ENCODE data around the gene GSK3A. TPM values are rescaled to one million over a fixed set of nuclear protein-coding genes. Genes with fewer than 3 reads are reported as not detected.

GSK3A gene
- total and polyA plus RNA-seq, 2 donors (not counting 1 experiment from before 2014, with no cell fraction given): 38.5 to 42.0 TPM

DNA sequence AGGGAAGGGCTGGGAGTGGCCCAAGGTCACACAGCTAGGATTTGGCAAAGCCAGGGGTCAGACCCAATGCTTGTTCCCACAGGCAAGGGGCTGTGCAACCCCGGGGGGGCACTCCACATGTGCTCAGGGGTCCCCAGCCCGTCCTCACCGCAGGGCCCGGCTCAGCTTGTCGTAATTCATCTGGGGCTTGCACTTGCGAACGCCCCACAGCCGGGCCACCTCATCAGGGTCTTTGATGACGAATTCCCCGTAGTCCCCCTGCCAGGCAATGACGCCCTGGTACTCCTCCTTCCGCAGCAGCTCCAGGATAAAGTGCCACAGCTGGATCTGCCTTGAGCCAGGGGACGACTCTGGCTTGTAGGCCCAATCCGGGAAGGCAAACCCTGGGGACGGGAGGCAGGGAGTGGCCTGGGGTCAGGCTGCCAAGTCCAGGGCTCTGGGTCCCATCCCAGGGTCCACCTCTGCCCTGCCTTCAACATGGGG is 7.8 kb upstream of the GSK3A start:
- Histone ChIP-seq H3K4me1 (ENCODE audit: control insufficient read depth in 2 of 2, insufficient read depth in 2 of 2, low read length in 2 of 2) (peaks cover 16 to 32% of the 10 kb centered on the region in 2 donors), H3K27ac (ENCODE audit: low read length in 2 of 2) (peak overlapping the region in 1 of 2 donors; percentile 41), H3K27me3 (replicated peaks in 1 of 4; ENCODE audit: control extremely low read depth in 1 of 4, control insufficient read depth in 3 of 4, insufficient read depth in 4 of 4, low read length in 3 of 4) (no peaks in the 10 kb centered on the region), H2AFZ (ENCODE audit: insufficient read depth, low read depth, low read length, poor library complexity, severe bottlenecking) (no peak overlapping the region), H3K4me2 (replicated peaks; ENCODE audit: low read depth, low read length, poor library complexity, severe bottlenecking) (no peak overlapping the region), H3K79me2 (ENCODE audit: control insufficient read depth, insufficient read depth, low read length) (peaks cover 30% of the 10 kb centered on the region), H3K9me3 (ENCODE audit: control extremely low read depth in 1 of 3, control insufficient read depth in 2 of 3, insufficient read depth in 1 of 3, low read length in 2 of 3) (peaks cover 0 to 4% (median 0%) of the 10 kb centered on the region in 3 donors), H3K36me3 (replicated peaks in 1 of 2; ENCODE audit: control extremely low read depth in 1 of 2, control insufficient read depth in 1 of 2, extremely low read depth in 1 of 2, insufficient read depth in 2 of 2, low read length in 1 of 2) (peaks cover 2 to 15% of the 10 kb centered on the region in 2 experiments), H3K4me3 (ENCODE audit: control extremely low read depth in 1 of 5, extremely low read depth in 1 of 5, insufficient read depth in 1 of 5, low read depth in 2 of 5, low read length in 4 of 5) (no peak overlapping the region), H3K9ac (ENCODE audit: low read length) (no peak overlapping the region), H4K20me1 (ENCODE audit: control insufficient read depth, insufficient read depth, low read length, poor library complexity, severe bottlenecking) (peaks cover 26% of the 10 kb centered on the region)
- DNase-seq (no peak), ATAC-seq (ENCODE audit: low read depth) (no peak)
- Mint-ChIP-seq H3K4me1 (peaks cover 30% of the 10 kb centered on the region), H3K9me3 (ENCODE audit: insufficient read depth) (no peaks in the 10 kb centered on the region), H3K27ac (peak overlapping the region; percentile 50), H3K4me3 (no peak overlapping the region), H3K27me3 (no peaks in the 10 kb centered on the region)
- ChIA-PET CTCF (interaction anchor here (0.9 to 1.5 kb wide), 4 partner anchors 7 to 118 kb away, joined by 3 to 5 read pairs (median 3); partner anchors contain the start of genes GSK3A and POU2F2), POLR2A (no interaction called here)
- intact Hi-C loops (cut with micrococcal nuclease): no loop called here
- WGBS (ENCODE audit: insufficient coverage): 89% methylated on average over 15 of the region's 15 CpGs
- TF ChIP-seq, protein P1, sequence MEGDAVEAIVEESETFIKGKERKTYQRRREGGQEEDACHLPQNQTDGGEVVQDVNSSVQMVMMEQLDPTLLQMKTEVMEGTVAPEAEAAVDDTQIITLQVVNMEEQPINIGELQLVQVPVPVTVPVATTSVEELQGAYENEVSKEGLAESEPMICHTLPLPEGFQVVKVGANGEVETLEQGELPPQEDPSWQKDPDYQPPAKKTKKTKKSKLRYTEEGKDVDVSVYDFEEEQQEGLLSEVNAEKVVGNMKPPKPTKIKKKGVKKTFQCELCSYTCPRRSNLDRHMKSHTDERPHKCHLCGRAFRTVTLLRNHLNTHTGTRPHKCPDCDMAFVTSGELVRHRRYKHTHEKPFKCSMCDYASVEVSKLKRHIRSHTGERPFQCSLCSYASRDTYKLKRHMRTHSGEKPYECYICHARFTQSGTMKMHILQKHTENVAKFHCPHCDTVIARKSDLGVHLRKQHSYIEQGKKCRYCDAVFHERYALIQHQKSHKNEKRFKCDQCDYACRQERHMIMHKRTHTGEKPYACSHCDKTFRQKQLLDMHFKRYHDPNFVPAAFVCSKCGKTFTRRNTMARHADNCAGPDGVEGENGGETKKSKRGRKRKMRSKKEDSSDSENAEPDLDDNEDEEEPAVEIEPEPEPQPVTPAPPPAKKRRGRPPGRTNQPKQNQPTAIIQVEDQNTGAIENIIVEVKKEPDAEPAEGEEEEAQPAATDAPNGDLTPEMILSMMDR (IDR thresholded peaks at IDR 0.05): no peak
- no peak for TF ChIP-seq EZH2 (IDR thresholded peaks at IDR 0.05; ENCODE audit: borderline replicate concordance, insufficient read depth, low read depth, low read length, poor library complexity, severe bottlenecking)

DNA sequence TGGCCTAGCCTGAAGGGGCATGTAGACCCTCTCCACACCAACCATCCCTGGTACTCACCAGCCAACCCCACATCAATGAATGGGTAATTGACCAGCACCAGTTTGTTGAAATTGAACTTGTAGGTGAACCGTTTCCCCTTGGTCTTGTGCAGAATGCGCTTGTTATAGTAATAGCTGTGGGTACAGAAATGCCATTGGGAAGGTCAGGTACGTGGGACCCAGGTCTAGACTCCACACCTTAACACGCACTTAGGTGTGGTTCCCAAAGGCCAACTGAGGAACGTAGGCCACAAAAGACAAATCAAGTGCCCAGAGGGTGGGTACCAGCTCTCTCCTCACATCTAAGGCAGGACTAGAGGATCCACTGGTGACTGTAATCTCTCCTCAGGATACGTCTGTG is 7.4 kb upstream of the GSK3A start:
- Mint-ChIP-seq H3K4me1 (peaks cover 35% of the 10 kb centered on the region), H3K9me3 (ENCODE audit: insufficient read depth) (no peaks in the 10 kb centered on the region), H3K27ac (peak overlapping the region; percentile 32), H3K4me3 (no peak overlapping the region), H3K27me3 (no peaks in the 10 kb centered on the region)
- H3K9me3 ChIP-seq (ENCODE audit: control extremely low read depth in 1 of 3, control insufficient read depth in 2 of 3, insufficient read depth in 1 of 3, low read length in 2 of 3): peaks cover 0 to 4% (median 0%) of the 10 kb centered on the region in 3 donors
- no peak overlapping the region for H3K9ac ChIP-seq (ENCODE audit: low read length)
- H3K36me3 ChIP-seq (replicated peaks in 1 of 2; ENCODE audit: control extremely low read depth in 1 of 2, control insufficient read depth in 1 of 2, extremely low read depth in 1 of 2, insufficient read depth in 2 of 2, low read length in 1 of 2): peaks cover 2 to 15% of the 10 kb centered on the region in 2 experiments
- no peak overlapping the region for H3K27ac ChIP-seq (ENCODE audit: low read length in 2 of 2)
- no peak overlapping the region for H2AFZ ChIP-seq (ENCODE audit: insufficient read depth, low read depth, low read length, poor library complexity, severe bottlenecking)
- intact Hi-C loops (cut with micrococcal nuclease): no loop called here
- H3K4me2 ChIP-seq (replicated peaks; ENCODE audit: low read depth, low read length, poor library complexity, severe bottlenecking): no peak overlapping the region
- 97% methylated on average over 5 of the region's 6 CpGs for WGBS (ENCODE audit: insufficient coverage)
- no peak for TF ChIP-seq EZH2 (IDR thresholded peaks at IDR 0.05; ENCODE audit: borderline replicate concordance, insufficient read depth, low read depth, low read length, poor library complexity, severe bottlenecking)
- TF ChIP-seq, protein P1 (IDR thresholded peaks at IDR 0.05): no peak
- peaks cover 21 to 37% of the 10 kb centered on the region in 2 donors for H3K4me1 ChIP-seq (ENCODE audit: control insufficient read depth in 2 of 2, insufficient read depth in 2 of 2, low read length in 2 of 2)
- POLR2A ChIA-PET: no interaction called here
- CTCF ChIA-PET: interaction anchor here (1.0 kb wide), 2 partner anchors 10 to 27 kb away, joined by 3 read pairs; no protein-coding TSS in a partner anchor
- peaks cover 26% of the 10 kb centered on the region for H4K20me1 ChIP-seq (ENCODE audit: control insufficient read depth, insufficient read depth, low read length, poor library complexity, severe bottlenecking)
- H3K79me2 ChIP-seq (ENCODE audit: control insufficient read depth, insufficient read depth, low read length): peaks cover 29% of the 10 kb centered on the region
- no peak for DNase-seq
- H3K4me3 ChIP-seq (ENCODE audit: control extremely low read depth in 1 of 5, extremely low read depth in 1 of 5, insufficient read depth in 1 of 5, low read depth in 2 of 5, low read length in 4 of 5): no peak overlapping the region
- no peaks in the 10 kb centered on the region for H3K27me3 ChIP-seq (replicated peaks in 1 of 4; ENCODE audit: control extremely low read depth in 1 of 4, control insufficient read depth in 3 of 4, insufficient read depth in 4 of 4, low read length in 3 of 4)
- ATAC-seq (ENCODE audit: low read depth): no peak
